Measurements from ENCODE around the gene RAI2. TPM values are rescaled to one million over a fixed set of nuclear protein-coding genes. Genes with fewer than 3 reads are reported as not detected.

The RAI2 gene
- total and polyA plus RNA-seq, 2 experiments from 2014 or later: 0.83 to 0.99 TPM

DNA sequence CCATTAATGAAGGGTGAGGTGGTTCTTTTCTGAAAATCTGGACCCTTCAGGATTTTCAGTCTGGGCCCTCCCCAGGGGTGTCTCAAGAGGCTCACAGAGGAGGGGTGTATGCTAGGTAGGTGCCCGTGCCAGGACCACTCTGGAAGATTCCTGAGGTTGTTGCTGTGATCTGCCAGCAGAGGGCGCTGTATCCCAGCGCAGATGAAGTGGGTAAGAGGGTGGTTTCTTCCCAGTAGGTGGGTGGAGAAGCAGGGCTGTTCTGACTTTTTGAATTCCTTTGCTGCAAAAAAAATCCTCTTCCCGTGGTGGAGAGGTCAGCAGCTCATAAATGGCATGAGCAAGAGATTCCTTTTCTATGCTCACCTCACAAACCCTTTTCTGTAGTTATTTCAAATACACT is 72.7 kb downstream of the RAI2 start:
- Mint-ChIP-seq H3K36me3 (ENCODE audit: low read depth) (peaks cover 10% of the 10 kb centered on the region; the same call in 2 of the 3 replicates), H3K4me3 (no peak overlapping the region), H3K4me1 (peaks cover 11% of the 10 kb centered on the region), H3K27me3 (ENCODE audit: insufficient read depth, low read depth, poor library complexity) (peaks cover 18% of the 10 kb centered on the region), H3K9me3 (peaks cover 14% of the 10 kb centered on the region; the same call in 2 of the 3 replicates), H3K27ac (no peak overlapping the region)
- TF ChIP-seq, protein P1, sequence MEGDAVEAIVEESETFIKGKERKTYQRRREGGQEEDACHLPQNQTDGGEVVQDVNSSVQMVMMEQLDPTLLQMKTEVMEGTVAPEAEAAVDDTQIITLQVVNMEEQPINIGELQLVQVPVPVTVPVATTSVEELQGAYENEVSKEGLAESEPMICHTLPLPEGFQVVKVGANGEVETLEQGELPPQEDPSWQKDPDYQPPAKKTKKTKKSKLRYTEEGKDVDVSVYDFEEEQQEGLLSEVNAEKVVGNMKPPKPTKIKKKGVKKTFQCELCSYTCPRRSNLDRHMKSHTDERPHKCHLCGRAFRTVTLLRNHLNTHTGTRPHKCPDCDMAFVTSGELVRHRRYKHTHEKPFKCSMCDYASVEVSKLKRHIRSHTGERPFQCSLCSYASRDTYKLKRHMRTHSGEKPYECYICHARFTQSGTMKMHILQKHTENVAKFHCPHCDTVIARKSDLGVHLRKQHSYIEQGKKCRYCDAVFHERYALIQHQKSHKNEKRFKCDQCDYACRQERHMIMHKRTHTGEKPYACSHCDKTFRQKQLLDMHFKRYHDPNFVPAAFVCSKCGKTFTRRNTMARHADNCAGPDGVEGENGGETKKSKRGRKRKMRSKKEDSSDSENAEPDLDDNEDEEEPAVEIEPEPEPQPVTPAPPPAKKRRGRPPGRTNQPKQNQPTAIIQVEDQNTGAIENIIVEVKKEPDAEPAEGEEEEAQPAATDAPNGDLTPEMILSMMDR (conservative IDR thresholded peaks at IDR 0.05; ENCODE audit: low read depth in 2 of 2): peak; percentile 64 to 84
- TF ChIP-seq REST (IDR thresholded peaks at IDR 0.05; ENCODE audit: unreplicated experiment) (no peak), EZH2phosphoT487 (IDR thresholded peaks at IDR 0.05; ENCODE audit: unreplicated experiment) (no peak), ZNF331 (CRISPR knock-in tag; IDR thresholded peaks at IDR 0.05; ENCODE audit: low read depth) (no peak), NANOG (IDR thresholded peaks at IDR 0.05; ENCODE audit: borderline replicate concordance) (no peak)
- no peaks in the 10 kb centered on the region for H3K36me3 ChIP-seq (ENCODE audit: insufficient read depth)
- no peak overlapping the region for H3K4me2 ChIP-seq
- no peaks in the 10 kb centered on the region for H4K20me1 ChIP-seq (replicated peaks; ENCODE audit: insufficient read depth)
- H3K4me3 ChIP-seq: no peak overlapping the region
- ATAC-seq (peak; percentile 95), DNase-seq (ENCODE audit: low spot score) (peak; percentile 60)
- no peak overlapping the region for H2AFZ ChIP-seq
- no peaks in the 10 kb centered on the region for H3K9me2 ChIP-seq (ENCODE audit: insufficient read depth)
- H3K27ac ChIP-seq (ENCODE audit: low read depth): no peak overlapping the region
- no peaks in the 10 kb centered on the region for H3K27me3 ChIP-seq (ENCODE audit: insufficient read depth)
- H3K79me2 ChIP-seq (replicated peaks; ENCODE audit: insufficient read depth): no peaks in the 10 kb centered on the region
- no peaks in the 10 kb centered on the region for H3K4me1 ChIP-seq (ENCODE audit: insufficient read depth)
- H3F3A ChIP-seq (replicated peaks; ENCODE audit: low read depth): no peaks in the 10 kb centered on the region

- H3K27me3 Mint-ChIP-seq (ENCODE audit: insufficient read depth, low read depth, poor library complexity): peaks cover 17% of the 10 kb centered on the region
- Histone ChIP-seq H3K4me1 (ENCODE audit: insufficient read depth) (no peaks in the 10 kb centered on the region), H4K20me1 (replicated peaks; ENCODE audit: insufficient read depth) (no peaks in the 10 kb centered on the region), H3K9me2 (ENCODE audit: insufficient read depth) (no peaks in the 10 kb centered on the region), H2AFZ (no peak overlapping the region), H3K4me3 (no peak overlapping the region), H3K36me3 (ENCODE audit: insufficient read depth) (no peaks in the 10 kb centered on the region), H3K79me2 (replicated peaks; ENCODE audit: insufficient read depth) (no peaks in the 10 kb centered on the region), H3K27ac (ENCODE audit: low read depth) (no peak overlapping the region), H3K27me3 (ENCODE audit: insufficient read depth) (no peaks in the 10 kb centered on the region), H3K4me2 (no peak overlapping the region; the same call in 1 of the 2 replicates), H3F3A (replicated peaks; ENCODE audit: low read depth) (no peaks in the 10 kb centered on the region)
- ATAC-seq (no peak), DNase-seq (ENCODE audit: low spot score) (no peak)
- no peak overlapping the region for H3K27ac Mint-ChIP-seq
- H3K4me3 Mint-ChIP-seq: no peak overlapping the region
- H3K4me1 Mint-ChIP-seq: peaks cover 7% of the 10 kb centered on the region; the same call in 2 of the 3 replicates
- peaks cover 10% of the 10 kb centered on the region; the same call in 2 of the 3 replicates for H3K36me3 Mint-ChIP-seq (ENCODE audit: low read depth)
- TF ChIP-seq CREB1 (CRISPR knock-in tag; IDR thresholded peaks at IDR 0.05; ENCODE audit: low read depth) (no peak), ZNF331 (CRISPR knock-in tag; IDR thresholded peaks at IDR 0.05; ENCODE audit: low read depth) (no peak), ZNF114 (CRISPR knock-in tag; IDR thresholded peaks at IDR 0.05) (no peak), JUNB (IDR thresholded peaks at IDR 0.05; ENCODE audit: unreplicated experiment) (no peak), REST (IDR thresholded peaks at IDR 0.05; ENCODE audit: unreplicated experiment) (no peak), EZH2phosphoT487 (IDR thresholded peaks at IDR 0.05; ENCODE audit: unreplicated experiment) (no peak), NANOG (IDR thresholded peaks at IDR 0.05; ENCODE audit: borderline replicate concordance) (no peak), ETS1 (IDR thresholded peaks at IDR 0.05) (no peak), EZH2 (IDR thresholded peaks at IDR 0.05; ENCODE audit: low read depth, unreplicated experiment) (no peak)
- TF ChIP-seq, protein P1 (conservative IDR thresholded peaks at IDR 0.05; ENCODE audit: low read depth in 2 of 2): no peak
- H3K9me3 Mint-ChIP-seq: peaks cover 14% of the 10 kb centered on the region; the same call in 2 of the 3 replicates
These were observed 73.5 kb downstream of the RAI2 start for GRCh38 chrX:17787557-17787956.
